MCF 10A (cell line): ENCODE data around the gene ARHGEF7. TPM values are rescaled to one million over a fixed set of nuclear protein-coding genes. Genes with fewer than 3 reads are reported as not detected.
A peak's percentile ranks its signal among the peaks of the same experiment; 100 is the strongest.

Experiments
- BruUV-seq: library from RNA; stranded (reverse); fragments of 400-500 nt; replicated peaks from 2 replicates; lab custom pipeline; 2021; lab: Mats Ljungman, UMichigan
- CTCF ChIA-PET: fragments of 300-600 bp; sonication (Branson Sonifier 250); formaldehyde crosslinking; extraction: SDS; loops from one replicate; lab custom pipeline; 2021; ENCODE audit warnings: antibody characterized with exemption, inconsistent platforms; lab: Yijun Ruan, JAX
- POLR2A ChIA-PET: fragments of 300-600, 350-650 bp; sonication (Branson Sonifier 250); formaldehyde crosslinking; extraction: SDS; loops from one replicate; lab custom pipeline; 2020; ENCODE audit warnings: antibody characterized with exemption, inconsistent platforms; lab: Yijun Ruan, JAX
- DNase-seq: peaks from one replicate; pipeline ENCODE4 v3.0.0-alpha.2; 2018; ENCODE audit not compliant: unreplicated experiment
- H3K27ac Mint-ChIP-seq: one replicate; pipeline ENCODE4 v1.8.0; 2022; ENCODE audit warnings: mild to moderate bottlenecking, low read depth, mixed read lengths; ENCODE audit not compliant: unreplicated experiment
- H3K27me3 Mint-ChIP-seq: one replicate; pipeline ENCODE4 v1.8.0; 2022; ENCODE audit warnings: mixed read lengths; ENCODE audit not compliant: insufficient read depth, unreplicated experiment
- H3K36me3 Mint-ChIP-seq: one replicate; pipeline ENCODE4 v1.8.0; 2022; ENCODE audit warnings: mild to moderate bottlenecking, moderate library complexity, mixed read lengths; ENCODE audit not compliant: insufficient read depth, unreplicated experiment
- H3K4me1 Mint-ChIP-seq: one replicate; pipeline ENCODE4 v1.8.0; 2022; ENCODE audit warnings: mixed read lengths; ENCODE audit not compliant: insufficient read depth, unreplicated experiment
- H3K4me3 Mint-ChIP-seq: one replicate; pipeline ENCODE4 v1.8.0; 2022; ENCODE audit warnings: mild to moderate bottlenecking, moderate library complexity, mixed read lengths; ENCODE audit not compliant: unreplicated experiment
- H3K9me3 Mint-ChIP-seq: one replicate; pipeline ENCODE4 v1.8.0; 2022; ENCODE audit warnings: mixed read lengths; ENCODE audit not compliant: unreplicated experiment
- intact Hi-C: fragments of 100-400 bp; cut with micrococcal nuclease; formaldehyde crosslinking; loops from 2 replicates; pipeline ENCODE4 v1.14.1; 2022
- total RNA-seq: library from RNA; stranded (reverse); gene quantifications from 2 replicates; pipeline ENCODE4 v1.2.3, GENCODE V29; 2022
- TF ChIP-seq, protein P1 (sequence below): fragments of 200-600 bp; IDR thresholded peaks from one replicate; pipeline ENCODE4 v1.8.0; 2022; ENCODE audit warnings: antibody characterized with exemption, mild to moderate bottlenecking; ENCODE audit not compliant: unreplicated experiment

The ARHGEF7 gene
- total RNA-seq, 1 experiment from 2014 or later, result 43.5 TPM

DNA sequence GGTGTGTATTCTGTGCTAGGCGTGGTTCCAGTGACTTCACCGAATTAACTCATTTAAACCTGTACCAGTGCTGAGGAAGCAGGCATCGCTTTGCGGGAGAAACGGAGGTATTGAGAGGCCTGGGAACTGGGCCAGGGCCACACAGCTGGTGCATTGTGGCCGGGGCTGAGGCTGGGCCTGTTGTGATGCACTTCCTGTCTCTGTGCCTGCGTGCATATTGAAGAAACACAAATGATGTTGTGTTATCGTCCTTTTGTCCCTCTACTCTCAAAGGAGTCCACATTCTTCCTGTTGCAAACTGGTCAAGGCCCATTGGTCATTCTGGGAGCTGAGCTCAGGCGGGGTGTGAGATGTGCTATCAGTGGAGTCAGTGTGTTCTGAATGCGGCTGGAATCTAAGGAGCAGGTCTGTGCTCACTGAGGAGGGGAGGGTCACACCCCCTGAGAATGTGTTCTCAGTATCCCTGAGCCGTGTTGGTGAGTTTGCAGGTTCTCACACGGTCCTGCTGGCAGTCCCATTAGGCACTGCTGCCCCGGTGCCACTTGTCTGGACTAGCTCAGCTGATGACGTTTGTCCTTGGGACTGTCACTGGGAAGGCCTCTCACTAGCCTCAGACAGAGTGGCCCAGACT lies 62.1 kb downstream of the ARHGEF7 start:
- ChIA-PET CTCF (interaction anchor here (1.2 to 1.9 kb wide), 3 partner anchors 20 to 109 kb away, joined by 4 to 6 read pairs (median 4); no protein-coding TSS in a partner anchor), POLR2A (no interaction called here)
- DNase-seq, result no peak
- H3K27me3 Mint-ChIP-seq, result no peaks in the 10 kb centered on the region
- no TSS peak for BruUV-seq
- H3K4me3 Mint-ChIP-seq, result no peak overlapping the region
- TF ChIP-seq, protein P1, sequence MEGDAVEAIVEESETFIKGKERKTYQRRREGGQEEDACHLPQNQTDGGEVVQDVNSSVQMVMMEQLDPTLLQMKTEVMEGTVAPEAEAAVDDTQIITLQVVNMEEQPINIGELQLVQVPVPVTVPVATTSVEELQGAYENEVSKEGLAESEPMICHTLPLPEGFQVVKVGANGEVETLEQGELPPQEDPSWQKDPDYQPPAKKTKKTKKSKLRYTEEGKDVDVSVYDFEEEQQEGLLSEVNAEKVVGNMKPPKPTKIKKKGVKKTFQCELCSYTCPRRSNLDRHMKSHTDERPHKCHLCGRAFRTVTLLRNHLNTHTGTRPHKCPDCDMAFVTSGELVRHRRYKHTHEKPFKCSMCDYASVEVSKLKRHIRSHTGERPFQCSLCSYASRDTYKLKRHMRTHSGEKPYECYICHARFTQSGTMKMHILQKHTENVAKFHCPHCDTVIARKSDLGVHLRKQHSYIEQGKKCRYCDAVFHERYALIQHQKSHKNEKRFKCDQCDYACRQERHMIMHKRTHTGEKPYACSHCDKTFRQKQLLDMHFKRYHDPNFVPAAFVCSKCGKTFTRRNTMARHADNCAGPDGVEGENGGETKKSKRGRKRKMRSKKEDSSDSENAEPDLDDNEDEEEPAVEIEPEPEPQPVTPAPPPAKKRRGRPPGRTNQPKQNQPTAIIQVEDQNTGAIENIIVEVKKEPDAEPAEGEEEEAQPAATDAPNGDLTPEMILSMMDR, result no peak
- H3K27ac Mint-ChIP-seq, result peak overlapping the region; percentile 53
- peaks cover 16% of the 10 kb centered on the region for H3K4me1 Mint-ChIP-seq
- peaks cover 12% of the 10 kb centered on the region for H3K36me3 Mint-ChIP-seq
- H3K9me3 Mint-ChIP-seq, result no peaks in the 10 kb centered on the region
- intact Hi-C loops, result no loop called here

DNA sequence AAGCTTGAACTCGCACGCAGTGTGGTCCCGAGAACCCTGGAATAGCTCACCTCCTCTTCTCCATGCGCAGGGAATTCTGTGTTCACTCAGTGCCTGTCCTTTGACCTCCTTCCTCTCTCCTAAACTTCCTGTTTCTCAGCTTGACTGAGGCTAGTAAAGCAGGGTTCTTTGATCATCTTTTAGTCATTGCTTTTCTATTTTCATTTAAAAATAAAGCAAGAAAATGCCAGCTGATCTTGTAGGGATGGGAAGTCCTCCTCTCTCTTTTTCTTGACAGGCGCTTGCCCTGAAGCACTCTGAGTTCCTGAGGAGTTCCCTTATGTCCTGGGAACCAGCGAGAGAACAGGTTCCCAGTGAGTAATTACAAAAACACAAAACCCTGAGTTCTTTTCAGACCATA lies 62.8 kb downstream of the ARHGEF7 start:
- intact Hi-C loops, result no loop called here
- Mint-ChIP-seq H3K27ac (peak overlapping the region; percentile 53), H3K27me3 (no peaks in the 10 kb centered on the region), H3K4me3 (no peak overlapping the region), H3K36me3 (peaks cover 12% of the 10 kb centered on the region), H3K9me3 (no peaks in the 10 kb centered on the region), H3K4me1 (peaks cover 16% of the 10 kb centered on the region)
- CTCF ChIA-PET, result interaction anchor here (1.2 to 1.9 kb wide), 3 partner anchors 20 to 110 kb away, joined by 4 to 6 read pairs (median 4); no protein-coding TSS in a partner anchor
- TF ChIP-seq, protein P1, result no peak
- no TSS peak for BruUV-seq
- POLR2A ChIA-PET, result no interaction called here
- DNase-seq, result peak; percentile 37

DNA sequence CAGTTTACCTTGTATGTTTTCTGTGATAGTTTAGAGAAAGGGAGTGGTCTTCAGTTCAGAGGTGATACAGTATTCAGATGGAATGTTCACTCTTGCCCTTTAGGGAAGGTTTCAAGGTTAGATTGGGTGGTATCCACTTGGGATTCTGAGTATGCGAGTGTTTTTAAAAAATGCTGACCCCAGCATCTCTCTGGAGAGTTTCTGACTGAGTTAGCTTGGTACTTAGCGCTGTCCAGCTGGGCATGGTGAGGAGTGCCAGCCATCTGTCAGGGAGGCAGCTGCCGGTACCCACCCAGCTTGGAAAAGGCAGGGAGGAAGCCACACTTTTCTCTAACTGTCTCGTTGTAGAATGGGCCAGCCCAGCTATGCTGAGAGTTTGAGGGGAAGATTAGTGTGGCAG lies 63.3 kb downstream of the ARHGEF7 start:
- no TSS peak for BruUV-seq
- Mint-ChIP-seq H3K27ac (peak overlapping the region; percentile 53), H3K27me3 (no peaks in the 10 kb centered on the region), H3K4me1 (peaks cover 16% of the 10 kb centered on the region), H3K4me3 (no peak overlapping the region), H3K9me3 (no peaks in the 10 kb centered on the region), H3K36me3 (peaks cover 12% of the 10 kb centered on the region)
- intact Hi-C loops, result no loop called here
- no peak for DNase-seq
- ChIA-PET CTCF (interaction anchor here (1.2 to 1.9 kb wide), 3 partner anchors 21 to 110 kb away, joined by 4 to 6 read pairs (median 4); no protein-coding TSS in a partner anchor), POLR2A (no interaction called here)
- TF ChIP-seq, protein P1, result no peak

DNA sequence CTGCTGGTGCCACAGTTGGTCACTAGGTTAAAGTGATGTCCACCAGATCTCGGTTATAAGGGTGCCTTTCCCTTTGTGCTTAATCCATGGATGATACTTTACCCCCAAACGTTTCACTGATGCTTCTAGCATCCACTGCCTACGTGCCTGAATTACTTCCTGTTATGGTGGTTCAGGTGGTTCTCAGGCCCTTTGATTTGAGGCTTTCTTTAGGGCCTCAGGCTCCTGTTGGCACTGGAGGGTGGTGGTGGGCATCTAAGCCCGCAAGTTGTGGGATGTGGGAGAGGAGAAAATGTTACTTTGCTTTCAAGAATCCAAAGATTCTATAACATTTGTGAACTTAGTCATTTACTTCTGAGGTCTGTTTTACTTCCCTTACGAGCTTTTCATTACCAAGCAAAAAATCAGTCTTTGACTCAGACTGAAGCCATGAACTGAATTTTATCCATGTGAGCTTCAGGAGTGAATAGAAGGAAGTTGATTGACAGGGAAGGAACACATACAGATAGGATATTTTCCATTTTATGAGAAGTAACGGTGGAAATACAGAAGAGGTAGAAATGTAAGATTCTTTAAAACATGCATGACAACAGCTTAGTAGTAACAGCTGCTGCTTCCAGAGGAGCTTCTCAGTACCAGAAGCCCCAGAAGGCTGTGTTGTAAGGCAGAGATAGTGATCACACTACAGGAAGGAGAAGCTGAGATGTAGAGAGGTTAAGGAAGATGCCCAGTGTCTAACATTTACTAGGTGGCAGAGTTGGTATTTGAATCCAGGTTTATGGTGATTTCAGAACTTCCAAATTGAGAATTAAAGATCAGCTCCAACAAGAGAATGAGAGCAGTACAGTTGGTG lies 65.0 kb downstream of the ARHGEF7 start:
- CTCF ChIA-PET, result interaction anchor here (0.5 to 0.9 kb wide), 3 partner anchors 22 to 262 kb away, joined by 3 to 4 read pairs (median 3); no protein-coding TSS in a partner anchor
- POLR2A ChIA-PET, result no interaction called here
- H3K4me1 Mint-ChIP-seq, result peaks cover 13% of the 10 kb centered on the region
- no peak overlapping the region for H3K4me3 Mint-ChIP-seq
- intact Hi-C loops, result no loop called here
- TF ChIP-seq, protein P1, result no peak
- no peak overlapping the region for H3K27ac Mint-ChIP-seq
- H3K27me3 Mint-ChIP-seq, result no peaks in the 10 kb centered on the region
- BruUV-seq, result no TSS peak
- peaks cover 7% of the 10 kb centered on the region for H3K36me3 Mint-ChIP-seq
- no peaks in the 10 kb centered on the region for H3K9me3 Mint-ChIP-seq
- no peak for DNase-seq
